ENCODE results near the gene ITPR2. TPM values are rescaled to one million over a fixed set of nuclear protein-coding genes. Genes with fewer than 3 reads are reported as not detected.
A peak's percentile ranks its signal among the peaks of the same experiment; 100 is the strongest.

ITPR2 gene
- total and polyA plus RNA-seq, 2 of the 13 experiments (the other 11 are each of a cell fraction or from before 2014, with no cell fraction given): 31.9 to 81.9 TPM

DNA sequence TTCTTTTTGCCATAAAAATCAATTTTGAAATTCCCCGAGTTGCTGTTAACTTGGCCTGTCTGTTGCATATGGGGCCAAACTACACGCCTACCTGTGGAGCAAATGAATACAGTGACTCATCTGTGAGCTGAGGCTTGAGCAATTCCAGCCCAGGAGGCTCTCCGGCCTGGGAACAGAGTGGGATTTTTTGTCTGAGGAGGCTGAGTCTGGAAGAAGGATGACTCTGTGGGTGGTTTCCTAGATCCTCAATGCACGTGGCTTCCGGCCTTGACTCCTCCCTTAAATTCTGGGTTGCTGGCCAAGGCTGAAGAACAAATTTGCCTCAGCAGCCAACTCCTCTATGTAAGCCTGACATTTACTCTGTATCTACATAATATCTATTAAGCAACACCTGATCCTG lies 513.5 kb downstream of the ITPR2 start:
- in situ Hi-C loops (cut with HindIII; ENCODE audit: extremely low pct_ligation_motif_present, low pct_unique_long_range_greater_than_20kb) (loop anchor here (10.0 kb wide), 1 partner anchor 195 kb away; the partner anchor contains the start of gene BHLHE41), intact Hi-C loops (cut with micrococcal nuclease; ENCODE audit: unreplicated experiment) (loop anchor here (5.0 kb wide), 1 partner anchor 222 kb away; no protein-coding TSS in a partner anchor)
- peak; percentile 21; the same call in 1 of the 3 replicates for ATAC-seq
- H3K79me2 ChIP-seq (ENCODE audit: insufficient read depth, low read length): no peaks in the 10 kb centered on the region
- H3K9me3 ChIP-seq (ENCODE audit: low read length): no peaks in the 10 kb centered on the region
- no peak overlapping the region for H2AFZ ChIP-seq (ENCODE audit: low read length)
- peaks cover 25% of the 10 kb centered on the region for H3K4me1 ChIP-seq (ENCODE audit: insufficient read depth, low read length)
- DNase-seq (ENCODE audit: low spot score): peak; percentile 9
- no peak for FAIRE-seq
- no TSS peak for BruUV-seq (replicated peaks)
- no peaks in the 10 kb centered on the region for H3K36me3 ChIP-seq (replicated peaks in 1 of 2; ENCODE audit: control insufficient read depth in 1 of 2, insufficient read depth in 2 of 2, low read length in 2 of 2)
- ChIA-PET POLR2A (no interaction called here), CTCF (ENCODE audit: low intra/inter-chr PET ratio, low total read pairs) (no interaction called here)
- H4K20me1 ChIP-seq (ENCODE audit: insufficient read depth, low read length): no peaks in the 10 kb centered on the region
- no peaks in the 10 kb centered on the region for H3K27me3 ChIP-seq (ENCODE audit: control insufficient read depth in 1 of 2, insufficient read depth in 2 of 2, low read length in 2 of 2)
- H3K4me2 ChIP-seq (ENCODE audit: low read depth, low read length): no peak overlapping the region
- 25% methylated on average over 5 of the region's 5 CpGs for WGBS (ENCODE audit: low lambda C conversion rate)
- H3K4me3 ChIP-seq (replicated peaks in 1 of 3; ENCODE audit: insufficient read depth in 1 of 3, low read depth in 2 of 3, low read length in 3 of 3): no peak overlapping the region
- H3K27ac ChIP-seq (ENCODE audit: extremely low read length, insufficient read depth, low read length): no peak overlapping the region
- no peak overlapping the region for H3K9ac ChIP-seq (ENCODE audit: insufficient read depth, low read depth, low read length)
- TF ChIP-seq ZKSCAN5 (CRISPR knock-in tag; IDR thresholded peaks at IDR 0.05) (no peak), MBNL3 (CRISPR knock-in tag; conservative IDR thresholded peaks at IDR 0.05) (no peak), ZNF232 (CRISPR knock-in tag; IDR thresholded peaks at IDR 0.05; ENCODE audit: borderline replicate concordance) (no peak), ZFAT (CRISPR knock-in tag; conservative IDR thresholded peaks at IDR 0.05) (no peak), ZNF34 (CRISPR knock-in tag; IDR thresholded peaks at IDR 0.05; ENCODE audit: borderline replicate concordance) (no peak), FOXK1 (CRISPR knock-in tag; IDR thresholded peaks at IDR 0.05; ENCODE audit: borderline replicate concordance, low read depth) (no peak), RBM39 (IDR thresholded peaks at IDR 0.05; ENCODE audit: low read depth, low read length, poor library complexity, severe bottlenecking) (no peak), ZNF501 (CRISPR knock-in tag; IDR thresholded peaks at IDR 0.05) (no peak), RBFOX2 (IDR thresholded peaks at IDR 0.05; ENCODE audit: low read depth, low read length) (no peak)
- TF ChIP-seq, protein P1, sequence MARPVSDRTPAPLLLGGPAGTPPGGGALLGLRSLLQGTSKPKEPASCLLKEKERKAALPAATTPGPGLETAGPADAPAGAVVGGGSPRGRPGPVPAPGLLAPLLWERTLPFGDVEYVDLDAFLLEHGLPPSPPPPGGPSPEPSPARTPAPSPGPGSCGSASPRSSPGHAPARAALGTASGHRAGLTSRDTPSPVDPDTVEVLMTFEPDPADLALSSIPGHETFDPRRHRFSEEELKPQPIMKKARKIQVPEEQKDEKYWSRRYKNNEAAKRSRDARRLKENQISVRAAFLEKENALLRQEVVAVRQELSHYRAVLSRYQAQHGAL (CRISPR knock-in tag; IDR thresholded peaks at IDR 0.05; ENCODE audit: not compliant biosample characterization): no peak
- TF ChIP-seq, protein P2, sequence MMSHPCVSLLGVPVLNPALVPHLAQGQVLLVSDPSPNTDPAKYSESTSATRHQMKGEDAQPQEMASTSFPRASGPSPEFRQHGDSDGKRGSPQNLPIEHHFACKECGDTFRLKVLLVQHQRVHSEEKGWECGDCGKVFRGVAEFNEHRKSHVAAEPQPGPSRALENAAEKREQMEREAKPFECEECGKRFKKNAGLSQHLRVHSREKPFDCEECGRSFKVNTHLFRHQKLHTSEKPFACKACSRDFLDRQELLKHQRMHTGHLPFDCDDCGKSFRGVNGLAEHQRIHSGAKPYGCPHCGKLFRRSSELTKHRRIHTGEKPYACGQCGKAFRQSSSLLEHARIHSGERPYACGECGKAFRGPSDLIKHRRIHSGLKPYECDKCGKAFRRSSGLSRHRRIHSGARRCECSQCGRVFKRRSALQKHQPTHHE (CRISPR knock-in tag; IDR thresholded peaks at IDR 0.05; ENCODE audit: borderline replicate concordance): no peak
